Raji (cell line): ENCODE measurements around the gene KDF1.

Experiments
- POLR2A ChIP-seq: IDR thresholded peaks from 2 replicates; pipeline ENCODE4 v1.6.1; 2011; ENCODE audit warnings: low read depth, low read length, control low read depth; ENCODE audit not compliant: insufficient read depth

The KDF1 gene

GRCh38 chr1:26949926-26950319 is 10.3 kb downstream of the KDF1 start:
- TF ChIP-seq POLR2A: no peak

GRCh38 chr1:26949266-26949925 is 10.9 kb downstream of the KDF1 start:
- TF ChIP-seq POLR2A: no peak

GRCh38 chr1:26946270-26946669 is 14.0 kb downstream of the KDF1 start:
- TF ChIP-seq POLR2A: no peak

GRCh38 chr1:26945728-26946127 is 14.5 kb downstream of the KDF1 start:
- no peak for TF ChIP-seq POLR2A

- TF ChIP-seq POLR2A: no peak
Observed at GRCh38 chr1:26945138-26945537, 15.1 kb downstream of the KDF1 start.

- TF ChIP-seq POLR2A: no peak
Observed at GRCh38 chr1:26942656-26943055, 17.6 kb downstream of the KDF1 start.

GRCh38 chr1:26941311-26941710 is 19.0 kb downstream of the KDF1 start:
- no peak for TF ChIP-seq POLR2A

- TF ChIP-seq POLR2A: no peak
Observed at GRCh38 chr1:26938659-26939025, 21.6 kb downstream of the KDF1 start.

- TF ChIP-seq POLR2A: no peak
Observed at GRCh38 chr1:26938004-26938658, 22.1 kb downstream of the KDF1 start.

- TF ChIP-seq POLR2A: no peak
Observed at GRCh38 chr1:26936823-26937222, 23.4 kb downstream of the KDF1 start.

- TF ChIP-seq POLR2A: no peak
Observed at GRCh38 chr1:26932531-26932930, 27.7 kb downstream of the KDF1 start.

GRCh38 chr1:26923711-26924110 is 36.6 kb downstream of the KDF1 start:
- no peak for TF ChIP-seq POLR2A

GRCh38 chr1:26922901-26923300 is 37.4 kb downstream of the KDF1 start:
- TF ChIP-seq POLR2A: no peak

- TF ChIP-seq POLR2A: no peak
Observed at GRCh38 chr1:26922431-26922729, 37.9 kb downstream of the KDF1 start.

- peak; percentile 95 for TF ChIP-seq POLR2A
Observed at GRCh38 chr1:26921540-26922430, 38.5 kb downstream of the KDF1 start, which contains the start of gene NUDC. Gene NUDC, plus strand, starts transcription at chr1:26921743. Its CDS starts 106 bp downstream, at chr1:26921849.

- TF ChIP-seq POLR2A: no peak
Observed at GRCh38 chr1:26921126-26921539, 39.1 kb downstream of the KDF1 start.
